Hepatic stellate cell (primary cell): ENCODE results near the gene TRAF5.
"Not testable (repeated sequence)": the region's sequence is repeated elsewhere in the genome, so short reads cannot be mapped to it uniquely, and the experiment has no call there.

Experiments
- DNase-seq: peaks from one replicate; pipeline ENCODE4 v3.0.0; 2011; ENCODE audit warnings: low spot score

TRAF5 gene

GRCh38 chr1:211347077-211347844 is 20.6 kb downstream of the TRAF5 start:
- DNase-seq = no peak

GRCh38 chr1:211348547-211348946 is 21.9 kb downstream of the TRAF5 start:
- DNase-seq = no peak

DNA sequence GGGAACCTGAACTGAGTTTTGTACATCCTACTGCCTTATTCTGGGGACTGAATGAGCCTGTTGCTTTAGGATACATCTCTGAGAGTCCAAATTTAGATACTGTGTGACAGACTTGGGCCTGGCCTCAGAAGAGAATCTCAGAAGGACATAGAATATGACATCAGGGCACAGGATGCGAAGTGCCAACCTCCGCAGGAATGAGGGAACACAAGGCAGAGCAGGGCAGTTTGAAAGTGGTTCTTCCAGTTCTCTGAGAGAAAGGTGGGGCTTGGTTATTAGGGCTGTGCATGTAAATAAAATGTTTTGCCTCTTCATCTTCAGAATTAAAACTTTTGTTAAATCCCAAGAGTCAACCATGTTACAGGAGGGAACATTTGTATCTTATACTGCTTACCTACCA is 23.1 kb downstream of the TRAF5 start:
- no peak for DNase-seq

DNA sequence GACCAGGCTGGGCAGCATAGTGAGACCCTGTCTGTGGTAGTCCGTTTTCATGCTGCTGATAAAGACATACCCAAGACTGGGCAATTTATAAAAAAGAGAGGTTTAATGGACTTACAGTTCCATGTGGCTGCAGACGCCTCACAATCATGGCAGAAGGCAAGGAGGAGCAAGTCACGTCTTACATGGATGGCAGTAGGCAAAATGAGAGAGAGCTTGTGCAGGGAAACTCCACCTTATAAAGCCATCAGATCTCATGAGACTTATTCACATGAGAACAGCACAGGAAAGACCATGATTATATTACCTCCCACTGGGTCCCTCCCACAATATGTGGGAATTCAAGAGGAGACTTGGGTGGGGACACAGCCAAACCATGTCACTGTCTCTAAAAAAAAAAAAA is 25.4 kb downstream of the TRAF5 start:
- not testable (repeated sequence) for DNase-seq

- DNase-seq = no peak
These were observed 25.8 kb downstream of the TRAF5 start for GRCh38 chr1:211352465-211352864.

- no peak for DNase-seq
These were observed 26.4 kb downstream of the TRAF5 start for GRCh38 chr1:211352985-211353515.

DNA sequence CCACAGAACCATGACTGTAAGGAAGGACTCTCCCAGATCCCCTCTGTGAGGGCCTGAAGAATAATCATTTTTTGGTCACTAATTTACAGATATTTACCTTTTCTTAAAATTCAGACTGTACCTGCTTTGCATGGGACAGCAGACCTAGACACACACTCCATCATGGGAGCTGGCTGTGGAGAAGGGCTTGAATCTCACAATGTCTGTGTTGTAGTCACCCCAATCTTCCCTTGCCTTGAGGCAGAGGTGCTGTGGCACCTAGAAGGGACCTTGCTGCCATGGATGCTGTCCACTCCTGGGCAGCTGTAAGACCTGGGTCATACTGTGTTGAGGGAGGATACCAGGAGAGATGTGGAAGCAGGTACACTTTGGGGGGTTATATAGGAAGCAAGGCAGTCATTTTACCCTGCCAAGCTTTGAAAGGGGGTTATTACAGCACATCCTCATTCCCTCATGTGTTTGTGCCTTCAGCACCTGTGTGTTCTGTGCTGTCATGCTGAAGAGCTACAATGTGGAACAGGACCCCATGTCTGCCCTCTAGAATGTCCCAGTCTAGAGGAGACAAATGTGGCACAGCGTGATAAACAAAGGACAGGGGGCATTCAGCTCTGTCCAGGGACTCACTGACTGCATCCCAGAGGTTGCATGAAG is 27.1 kb downstream of the TRAF5 start:
- no peak for DNase-seq

DNA sequence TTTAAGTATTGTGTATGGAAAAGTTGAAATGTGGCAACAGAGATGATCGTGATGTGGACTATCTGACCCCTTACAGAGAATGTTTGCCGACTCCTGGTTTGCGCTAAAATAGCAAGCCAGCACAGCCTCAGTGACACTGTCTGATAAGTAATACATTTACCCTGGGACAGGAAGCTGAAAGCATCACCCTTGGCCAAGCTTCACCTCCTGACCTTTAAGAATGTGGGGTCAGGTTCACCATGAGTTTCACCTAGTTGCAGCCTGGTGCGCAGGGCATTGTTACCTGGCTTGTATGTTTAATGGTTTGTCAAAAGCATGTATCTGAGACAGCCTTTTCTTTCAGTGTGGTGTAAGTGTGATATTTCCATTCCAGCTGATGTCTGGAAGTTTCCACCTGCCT is 29.2 kb downstream of the TRAF5 start:
- DNase-seq = no peak

- DNase-seq = no peak
These were observed 30.2 kb downstream of the TRAF5 start for GRCh38 chr1:211356723-211357407.

DNA sequence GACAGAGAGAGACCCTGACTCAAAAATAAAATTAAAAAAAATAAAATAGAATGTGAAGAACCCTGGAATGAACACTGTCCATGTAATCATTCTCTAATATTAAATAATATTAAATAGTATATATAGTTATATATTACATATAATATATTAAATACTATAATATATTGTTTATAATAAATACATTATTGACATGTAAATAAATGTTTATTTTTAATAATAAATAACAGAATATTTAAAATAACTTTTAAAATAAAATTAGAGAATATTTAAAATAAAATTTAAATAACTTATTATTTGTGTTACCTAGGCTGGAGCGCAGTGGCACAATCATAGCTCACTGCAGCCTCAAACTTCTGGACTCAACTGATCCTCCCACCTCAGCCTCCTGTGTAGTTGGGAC is 32.1 kb downstream of the TRAF5 start:
- DNase-seq = no peak

- DNase-seq = no peak
These were observed 33.2 kb downstream of the TRAF5 start for GRCh38 chr1:211359876-211360275.

DNA sequence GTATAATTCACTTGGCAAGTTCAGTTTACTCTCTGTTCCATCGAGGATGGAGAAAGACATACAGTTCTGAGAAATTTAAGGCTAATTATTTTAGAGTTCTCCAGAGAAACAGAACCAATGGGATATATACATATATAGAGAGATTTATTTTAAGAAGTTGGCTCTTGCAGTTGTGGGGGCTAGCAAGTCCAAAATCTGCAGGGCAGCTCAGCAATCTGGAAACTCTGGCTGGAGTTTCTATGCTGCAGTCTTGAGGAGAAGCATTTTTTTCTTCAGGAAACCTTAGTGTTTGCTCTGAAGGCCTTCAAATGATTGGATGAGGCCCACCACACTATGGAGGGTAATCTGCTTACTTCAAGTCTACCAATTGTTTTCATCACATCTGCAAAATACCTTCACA is 34.6 kb downstream of the TRAF5 start:
- no peak for DNase-seq

- DNase-seq = no peak
These were observed 43.0 kb downstream of the TRAF5 start for GRCh38 chr1:211369640-211370039.

DNA sequence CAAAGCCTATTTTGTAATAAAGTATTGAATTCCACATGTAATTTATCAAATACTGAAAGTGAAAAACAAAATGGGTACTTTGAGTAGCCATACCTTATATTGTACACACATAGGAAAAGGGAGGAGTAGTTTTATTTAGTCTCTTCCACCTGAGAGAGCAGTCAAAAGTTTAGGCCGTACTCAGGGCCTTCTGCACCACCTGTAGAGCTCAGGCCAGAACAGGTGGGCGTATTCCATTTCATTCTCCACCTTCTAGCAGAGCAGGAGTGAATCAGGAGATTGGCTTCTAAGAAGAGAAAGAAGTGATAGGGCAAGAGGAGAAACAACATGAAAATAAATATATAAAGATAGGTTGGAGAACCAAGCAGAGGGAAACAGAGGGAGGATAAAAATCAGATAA is 44.0 kb downstream of the TRAF5 start:
- DNase-seq = no peak

- DNase-seq = no peak
These were observed 44.9 kb downstream of the TRAF5 start for GRCh38 chr1:211371406-211372105.

DNA sequence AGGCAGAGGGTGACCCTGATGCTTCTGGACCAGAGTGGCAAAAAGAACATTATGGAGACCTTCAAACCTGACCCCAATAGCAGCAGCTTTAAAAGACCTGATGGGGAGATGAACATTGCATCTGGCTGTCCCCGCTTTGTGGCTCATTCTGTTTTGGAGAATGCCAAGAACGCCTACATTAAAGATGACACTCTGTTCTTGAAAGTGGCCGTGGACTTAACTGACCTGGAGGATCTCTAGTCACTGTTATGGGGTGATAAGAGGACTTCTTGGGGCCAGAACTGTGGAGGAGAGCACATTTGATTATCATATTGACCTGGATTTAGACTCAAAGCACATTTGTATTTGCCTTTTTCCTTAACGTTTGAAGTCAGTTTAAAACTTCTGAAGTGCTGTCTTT is 45.8 kb downstream of the TRAF5 start:
- no peak for DNase-seq

DNA sequence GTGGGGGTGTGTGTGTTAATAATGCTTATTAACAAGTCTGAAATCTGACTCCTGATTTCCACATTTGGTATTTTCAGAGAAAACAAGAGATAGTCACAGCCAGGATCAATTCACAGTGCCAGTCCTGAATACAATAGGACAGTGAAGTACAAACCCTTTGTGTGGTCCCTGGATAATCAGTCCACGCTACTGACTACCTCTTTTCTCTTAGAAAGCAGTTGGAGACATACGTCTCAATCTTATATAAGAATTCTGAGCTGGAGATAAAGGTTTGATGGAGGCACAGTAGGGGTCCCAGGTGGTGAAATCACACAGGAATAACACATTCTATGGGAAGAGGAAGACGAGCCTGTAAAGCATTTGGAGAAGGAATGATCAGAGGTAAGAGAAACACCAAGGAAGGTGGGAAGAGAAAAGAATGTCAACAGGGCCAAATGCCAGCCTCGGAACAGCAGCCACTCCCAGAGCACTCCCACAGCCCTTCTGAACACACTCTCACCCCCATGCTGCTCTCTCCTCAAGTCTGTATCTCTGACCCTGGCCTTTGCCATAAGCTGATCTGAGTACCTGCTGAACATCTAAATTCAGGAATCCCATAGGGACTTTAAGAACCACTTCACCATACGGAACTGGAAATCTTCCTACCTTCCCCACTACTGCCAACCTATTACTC is 48.6 kb downstream of the TRAF5 start:
- no peak for DNase-seq

- DNase-seq = no peak
These were observed 49.3 kb downstream of the TRAF5 start for GRCh38 chr1:211375949-211376348.

GRCh38 chr1:211376807-211377470 is 50.3 kb downstream of the TRAF5 start:
- no peak for DNase-seq

DNA sequence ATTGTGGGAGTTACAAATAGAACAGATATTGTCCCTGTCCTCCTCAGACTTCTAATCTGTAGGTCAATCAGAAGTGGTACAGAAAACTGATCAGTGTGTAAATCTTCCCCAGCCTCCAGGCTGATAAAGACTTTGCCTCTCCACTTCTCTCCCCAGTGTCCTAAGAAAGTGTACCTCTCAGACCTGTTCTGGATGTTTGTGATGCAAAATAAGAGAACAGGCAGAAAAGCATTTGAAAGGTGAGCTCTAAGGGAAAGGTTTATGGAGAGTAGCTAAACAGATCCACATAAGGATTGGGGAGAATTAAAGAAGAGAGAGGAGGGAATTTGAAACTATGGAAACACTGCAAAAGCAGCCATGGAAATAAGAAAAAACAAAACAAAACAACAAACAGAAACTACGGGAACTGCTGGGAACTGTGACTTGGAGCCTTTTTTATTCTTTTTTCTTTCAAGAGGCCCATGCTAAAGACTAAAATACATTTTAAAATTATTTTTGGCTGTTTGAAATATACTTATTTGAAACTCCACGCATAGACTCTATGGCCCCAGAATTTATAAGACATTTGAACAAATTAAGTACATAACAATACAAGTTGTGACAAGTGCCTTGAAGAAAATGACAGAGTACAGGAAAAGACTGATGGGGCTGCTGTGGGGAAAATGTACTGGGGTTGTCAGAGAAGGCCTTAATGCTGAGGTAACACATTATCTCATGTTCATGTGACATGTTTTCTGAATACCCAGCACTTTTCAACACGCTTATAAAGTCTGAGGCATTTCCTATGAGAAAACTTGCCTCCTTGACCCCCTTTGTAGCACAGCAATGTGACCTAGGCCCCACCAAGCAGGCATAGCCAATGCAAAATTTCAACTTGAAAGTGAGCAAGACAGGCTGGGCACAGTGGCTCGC is 51.2 kb downstream of the TRAF5 start:
- DNase-seq = no peak
